ENCODE results near the gene GTF2F1.

- TF ChIP-seq POLR2A (IDR thresholded peaks at IDR 0.05) (no peak), CTCF (IDR thresholded peaks at IDR 0.05) (no peak), EP300 (IDR thresholded peaks at IDR 0.05) (no peak)
Measured at GRCh38 chr19:6334490-6335285, 58.3 kb downstream of the GTF2F1 start.

Measured in gastroesophageal sphincter (tissue), 3 donors.